Endothelial cell of umbilical vein (primary cell): ENCODE measurements around the gene TDRD7. TPM values are rescaled to one million over a fixed set of nuclear protein-coding genes. Genes with fewer than 3 reads are reported as not detected.

Experiments
- BruUV-seq: library from RNA; stranded (reverse); fragments of 400-500 nt; replicated peaks from 2 replicates; lab custom pipeline; 2021; lab: Mats Ljungman, UMichigan
- CTCF ChIA-PET: fragments of 300-600, 350-600 bp; sonication (Branson Sonifier 250); formaldehyde crosslinking; loops from one replicate; lab custom pipeline; 2021; ENCODE audit warnings: antibody characterized with exemption, inconsistent platforms; lab: Charles Lee
- POLR2A ChIA-PET: fragments of 300-600, 350-600 bp; sonication (Branson Sonifier 250); formaldehyde crosslinking; loops from one replicate; lab custom pipeline; 2021; ENCODE audit warnings: antibody characterized with exemption, inconsistent platforms; lab: Charles Lee
- DNase-seq: peaks from one replicate; pipeline ENCODE4 v3.0.0-alpha.2; 2011; ENCODE audit warnings: low read depth, low spot score
- FAIRE-seq: peaks from 2 replicates; lab custom pipeline; 2011; peaks lifted over from hg19 to GRCh38; lab: Jason Lieb, UNC
- H2AFZ ChIP-seq: 2 replicates; pipeline ENCODE4 v1.6.0; 2012; ENCODE audit warnings: low read depth, low read length, control low read depth, inconsistent platforms
- H3K27ac ChIP-seq: 2 replicates; pipeline ENCODE4 v1.5.1; 2011; ENCODE audit warnings: low read depth, mild to moderate bottlenecking, control low read depth, low read length, moderate library complexity; ENCODE audit not compliant: insufficient read depth
- H3K27me3 ChIP-seq, 2 experiments: 2 replicates each; pipeline versions ENCODE4 v1.6.0 to v1.6.1; 2011; ENCODE audit warnings: low read length in 2 of 2, mixed read lengths in 1 of 2; ENCODE audit not compliant: control insufficient read depth in 2 of 2, insufficient read depth in 2 of 2
- H3K36me3 ChIP-seq, 2 experiments: 2 replicates in 1 of 2; 3 replicates in 1 of 2; pipeline ENCODE4 v1.5.1; 2011; ENCODE audit warnings: low read length in 2 of 2, mild to moderate bottlenecking in 1 of 2, moderate library complexity in 1 of 2; ENCODE audit not compliant: control insufficient read depth in 2 of 2, insufficient read depth in 2 of 2; ENCODE audit errors: extremely low read depth in 1 of 2
- H3K4me1 ChIP-seq: 3 replicates; pipeline ENCODE4 v1.5.1; 2011; ENCODE audit warnings: mild to moderate bottlenecking, low read length; ENCODE audit not compliant: control insufficient read depth, insufficient read depth; ENCODE audit errors: extremely low read depth
- H3K4me2 ChIP-seq: 2 replicates; pipeline ENCODE4 v1.6.1; 2011; ENCODE audit warnings: low read length, control low read depth, mixed read lengths; ENCODE audit not compliant: insufficient read depth
- H3K4me3 ChIP-seq, 3 experiments: fragments of 200-600 bp in 1 of 3; sonication (generic), shearing (Covaris generic) in 1 of 3; replicated peaks in 1 of 3; 2 replicates each; pipeline ENCODE4 v1.5.1; 2011 to 2016; ENCODE audit warnings: control low read depth in 3 of 3, low read length in 3 of 3, mild to moderate bottlenecking in 2 of 3, inconsistent platforms in 1 of 3, low read depth in 1 of 3, moderate library complexity in 1 of 3; ENCODE audit not compliant: insufficient read depth in 1 of 3
- H3K79me2 ChIP-seq: 2 replicates; pipeline ENCODE4 v1.6.0; 2012; ENCODE audit warnings: low read length, inconsistent platforms; ENCODE audit not compliant: control insufficient read depth, insufficient read depth
- H3K9ac ChIP-seq: replicated peaks from 2 replicates; pipeline ENCODE3; 2011; ENCODE audit warnings: low read length, control low read depth; ENCODE audit not compliant: insufficient read depth; ENCODE audit errors: extremely low read depth
- H3K9me1 ChIP-seq: replicated peaks from 3 replicates; pipeline ENCODE4 v1.6.0; 2011; ENCODE audit warnings: mild to moderate bottlenecking, low read length; ENCODE audit not compliant: control insufficient read depth, insufficient read depth; ENCODE audit errors: extremely low read depth
- H3K9me3 ChIP-seq: replicated peaks from 2 replicates; pipeline ENCODE4 v1.5.1; 2012; ENCODE audit warnings: low read length, inconsistent platforms; ENCODE audit not compliant: control insufficient read depth, insufficient read depth
- H4K20me1 ChIP-seq: replicated peaks from 2 replicates; pipeline ENCODE3; 2011; ENCODE audit warnings: mild to moderate bottlenecking, low read length; ENCODE audit not compliant: control insufficient read depth, insufficient read depth; ENCODE audit errors: extremely low read depth
- CTCF ChIP-seq, 2 donors: IDR thresholded peaks; 1 replicate in 1 of 2; 2 replicates in 1 of 2; pipeline ENCODE4 v1.5.1; 2011; ENCODE audit warnings: low read length in 2 of 2, mild to moderate bottlenecking in 2 of 2, moderate library complexity in 2 of 2, control low read depth in 1 of 2, inconsistent platforms in 1 of 2, low read depth in 1 of 2; ENCODE audit not compliant: insufficient read depth in 1 of 2; ENCODE audit errors: extremely low read depth in 1 of 2
- EZH2 ChIP-seq: IDR thresholded peaks from 2 replicates; pipeline ENCODE4 v1.6.1; 2012; ENCODE audit warnings: borderline replicate concordance, low read depth, mild to moderate bottlenecking, moderate library complexity, low read length, inconsistent platforms; ENCODE audit not compliant: severe bottlenecking
- FOS ChIP-seq: IDR thresholded peaks from 2 replicates; pipeline ENCODE4 v1.6.1; 2011; ENCODE audit warnings: mild to moderate bottlenecking, low read length, moderate library complexity, borderline replicate concordance; ENCODE audit not compliant: insufficient read depth
- GATA2 ChIP-seq: IDR thresholded peaks from 2 replicates; pipeline ENCODE4 v1.7.0; 2011; ENCODE audit warnings: low read depth, mild to moderate bottlenecking, moderate library complexity, mixed read lengths, low read length; ENCODE audit not compliant: insufficient read length, insufficient read depth
- JUN ChIP-seq: IDR thresholded peaks from 2 replicates; pipeline ENCODE4 v1.6.1; 2011; ENCODE audit warnings: borderline replicate concordance, low read depth; ENCODE audit not compliant: insufficient read length, insufficient read depth
- MAX ChIP-seq: IDR thresholded peaks from 2 replicates; pipeline ENCODE4 v1.6.1; 2011; ENCODE audit not compliant: insufficient read depth, insufficient read length
- MYC ChIP-seq: IDR thresholded peaks from one replicate; pipeline ENCODE4 v1.6.1; 2011; ENCODE audit warnings: mild to moderate bottlenecking, low read depth, low read length
- POLR2A ChIP-seq: IDR thresholded peaks from 2 replicates; pipeline ENCODE4 v1.6.1; 2012; ENCODE audit warnings: low read depth, mild to moderate bottlenecking, control low read depth, low read length
- POLR2AphosphoS5 ChIP-seq: IDR thresholded peaks from 2 replicates; pipeline ENCODE4 v1.6.1; 2012; ENCODE audit warnings: low read depth, mild to moderate bottlenecking, control low read depth, low read length, moderate library complexity; ENCODE audit not compliant: insufficient read depth
- dilution Hi-C: fragments of 300-500 bp; cut with MboI; formaldehyde crosslinking; loops from one replicate; pipeline ENCODE4 v1.15.0; 2019; ENCODE audit warnings: low sequenced_read_pairs; ENCODE audit not compliant: extremely low pct_ligation_motif_present
- intact Hi-C: fragments of 100-400 bp; cut with micrococcal nuclease; formaldehyde crosslinking; loops from one replicate; pipeline ENCODE4 v1.10.0; 2022
- polyA plus RNA-seq, 4 experiments: library from polyadenylated mRNA; depleted of rRNA in 3 of 4; stranded (reverse) in 3 of 4; unstranded in 1 of 4; fragments of >200 nt; gene quantifications; 2 replicates each; pipeline versions ENCODE4 v1.2.1 to v1.2.3, GENCODE V29; 2011 to 2012; ENCODE audit warnings: missing spikeins in 1 of 4
- total RNA-seq: library from RNA; stranded (reverse); gene quantifications from 2 replicates; pipeline ENCODE4 v1.2.3, GENCODE V29; 2021

The TDRD7 gene
- total and polyA plus RNA-seq, 2 donors (not counting 3 experiments of a cell fraction or from before 2014, with no cell fraction given) = 4.9 to 11.5 TPM

GRCh38 chr9:97501177-97501971 is 89.5 kb downstream of the TDRD7 start, which contains the start of gene TMOD1:
TSS of gene TMOD1 (plus strand) at chr9:97501666. CDS start at chr9:97524189, 22,523 bp downstream.
- Histone ChIP-seq H3K9me3 (no peaks in the 10 kb centered on the region), H3K4me1 (peaks cover 7% of the 10 kb centered on the region), H3K4me3 (peak within 1 kb of the TSS; percentile 44 to 62 (median 52)), H3K79me2 (no peaks in the 10 kb centered on the region), H3K27me3 (peaks cover 46 to 65% of the 10 kb centered on the region in 2 experiments), H3K36me3 (no peaks in the 10 kb centered on the region), H2AFZ (peak within 1 kb of the TSS; percentile 72), H3K9ac (no peak within 1 kb of the TSS), H3K4me2 (peak within 1 kb of the TSS; percentile 59), H4K20me1 (no peaks in the 10 kb centered on the region), H3K9me1 (no peaks in the 10 kb centered on the region), H3K27ac (no peak within 1 kb of the TSS)
- CTCF ChIA-PET = interaction anchor here (0.8 to 4.6 kb wide), 12 partner anchors 9 to 115 kb away, joined by 3 to 51 read pairs (median 5); partner anchors contain the start of gene TDRD7
- intact Hi-C loops = no loop called here
- FAIRE-seq (no peak), DNase-seq (peak; percentile 55)
- BruUV-seq = no TSS peak
- TF ChIP-seq MYC = no peak
- TF ChIP-seq EZH2 = no peak
- no peak for TF ChIP-seq FOS
- no peak for TF ChIP-seq CTCF (IDR thresholded peaks at IDR 0.05; ENCODE audit: extremely low read depth in 1 of 2, insufficient read depth in 1 of 2, low read depth in 1 of 2, low read length in 2 of 2)
- TF ChIP-seq POLR2AphosphoS5 = no peak
- no peak for TF ChIP-seq JUN
- TF ChIP-seq POLR2A = no peak
- TF ChIP-seq GATA2 = no peak
- TF ChIP-seq MAX = no peak
- POLR2A ChIA-PET = no interaction called here
- dilution Hi-C loops = no loop called here
